Testis (tissue), 2 donors: ENCODE results near the gene EXOSC5.

ENCODE experiments used
- POLR2A ChIP-seq: fragments of 450-650 bp; IDR thresholded peaks from one replicate; pipeline ENCODE4 v1.6.1; 2017; ENCODE audit warnings: antibody characterized with exemption, mild to moderate bottlenecking, moderate library complexity
- TF ChIP-seq, protein P1 (sequence below), 3 experiments: fragments of 450-650 bp in 2 of 3; fragments of 200-600 bp in 1 of 3; sonication (generic) in 1 of 3; IDR thresholded peaks; one replicate each; pipeline ENCODE4 v1.5.1; 2016 to 2019; ENCODE audit warnings: antibody characterized with exemption in 3 of 3, mild to moderate bottlenecking in 2 of 3, moderate library complexity in 1 of 3

DNA sequence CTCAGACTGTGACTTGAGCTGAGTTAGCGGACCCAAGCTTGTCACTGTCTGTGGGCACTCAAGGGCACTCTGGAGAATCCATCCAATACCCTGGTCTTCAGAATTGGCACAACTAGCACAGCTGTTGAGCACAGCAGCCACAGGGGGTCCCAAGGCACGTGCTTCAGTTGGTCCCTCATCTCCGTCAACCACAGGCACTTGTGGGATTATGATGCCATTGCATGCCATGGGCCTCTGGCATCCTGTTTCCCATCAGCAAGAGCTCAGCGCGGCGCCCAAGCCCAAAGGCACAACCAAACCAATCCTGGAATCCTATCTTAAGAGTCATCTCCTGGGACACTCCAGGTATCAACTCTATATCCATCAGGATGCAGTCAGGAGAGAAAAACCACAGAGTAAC is 33.8 kb upstream of the EXOSC5 start:
- TF ChIP-seq POLR2A, result no peak
- TF ChIP-seq, protein P1, sequence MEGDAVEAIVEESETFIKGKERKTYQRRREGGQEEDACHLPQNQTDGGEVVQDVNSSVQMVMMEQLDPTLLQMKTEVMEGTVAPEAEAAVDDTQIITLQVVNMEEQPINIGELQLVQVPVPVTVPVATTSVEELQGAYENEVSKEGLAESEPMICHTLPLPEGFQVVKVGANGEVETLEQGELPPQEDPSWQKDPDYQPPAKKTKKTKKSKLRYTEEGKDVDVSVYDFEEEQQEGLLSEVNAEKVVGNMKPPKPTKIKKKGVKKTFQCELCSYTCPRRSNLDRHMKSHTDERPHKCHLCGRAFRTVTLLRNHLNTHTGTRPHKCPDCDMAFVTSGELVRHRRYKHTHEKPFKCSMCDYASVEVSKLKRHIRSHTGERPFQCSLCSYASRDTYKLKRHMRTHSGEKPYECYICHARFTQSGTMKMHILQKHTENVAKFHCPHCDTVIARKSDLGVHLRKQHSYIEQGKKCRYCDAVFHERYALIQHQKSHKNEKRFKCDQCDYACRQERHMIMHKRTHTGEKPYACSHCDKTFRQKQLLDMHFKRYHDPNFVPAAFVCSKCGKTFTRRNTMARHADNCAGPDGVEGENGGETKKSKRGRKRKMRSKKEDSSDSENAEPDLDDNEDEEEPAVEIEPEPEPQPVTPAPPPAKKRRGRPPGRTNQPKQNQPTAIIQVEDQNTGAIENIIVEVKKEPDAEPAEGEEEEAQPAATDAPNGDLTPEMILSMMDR (IDR thresholded peaks at IDR 0.05), result no peak
